ENCODE results near the gene FOXP3.

GRCh38 chrX:49238735-49239134, 25.8 kb downstream of the FOXP3 start:
- TF ChIP-seq CTCF (conservative IDR thresholded peaks at IDR 0.05 in 1 of 2, IDR thresholded peaks at IDR 0.05 in 1 of 2; ENCODE audit: low read depth in 1 of 2, low read length in 2 of 2) (no peak), EZH2 (IDR thresholded peaks at IDR 0.05; ENCODE audit: low read length, missing control alignments) (no peak)
